ENCODE results near the gene NTRK3.

Gene NTRK3

GRCh38 chr15:88015228-88015860, 241.2 kb downstream of the NTRK3 start:
- H3K4me3 Mint-ChIP-seq = no peak overlapping the region
- no peak for ATAC-seq
- H3K9me3 Mint-ChIP-seq = no peaks in the 10 kb centered on the region

GRCh38 chr15:88014454-88015160, 241.9 kb downstream of the NTRK3 start:
- Mint-ChIP-seq H3K9me3 (no peaks in the 10 kb centered on the region), H3K27me3 (no peaks in the 10 kb centered on the region), H3K4me3 (no peak overlapping the region), H3K27ac (no peak overlapping the region), H3K4me1 (no peaks in the 10 kb centered on the region)
- ATAC-seq (no peak), DNase-seq (no peak)

More at GRCh38 chr15:88015228-88015860, 241.2 kb downstream of the NTRK3 start:
- Mint-ChIP-seq H3K4me1 (no peaks in the 10 kb centered on the region), H3K27ac (peak overlapping the region; percentile 13 to 54), H3K27me3 (no peaks in the 10 kb centered on the region)
- no peak for DNase-seq

- DNase-seq (no peak), ATAC-seq (no peak)
- H3K27ac Mint-ChIP-seq = no peak overlapping the region
- no peaks in the 10 kb centered on the region for H3K27me3 Mint-ChIP-seq
- H3K9me3 Mint-ChIP-seq = no peaks in the 10 kb centered on the region
- no peak overlapping the region for H3K4me3 Mint-ChIP-seq
- H3K4me1 Mint-ChIP-seq = no peaks in the 10 kb centered on the region
Observed at GRCh38 chr15:88013111-88013510, 243.4 kb downstream of the NTRK3 start.

DNA sequence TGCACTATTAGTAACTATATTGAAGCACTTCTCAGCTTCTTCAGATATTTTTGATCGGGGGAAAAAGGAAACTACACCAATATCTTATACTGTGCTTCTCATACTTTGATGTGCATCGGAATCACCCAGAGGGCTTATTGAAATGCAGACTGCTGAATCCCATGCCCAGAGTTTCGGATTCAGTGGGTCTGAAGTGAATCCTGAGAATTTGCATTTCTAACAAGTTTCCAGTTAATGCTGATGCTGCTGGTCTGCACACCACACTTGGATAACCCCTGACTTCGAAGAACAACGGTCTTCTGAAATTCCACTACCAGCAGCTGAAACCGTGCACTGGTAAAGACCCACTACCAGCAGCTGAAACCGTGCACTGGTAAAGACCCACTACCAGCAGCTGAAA, 243.9 kb downstream of the NTRK3 start:
- H3K27ac Mint-ChIP-seq = no peak overlapping the region
- H3K4me3 Mint-ChIP-seq = no peak overlapping the region
- H3K9me3 Mint-ChIP-seq = no peaks in the 10 kb centered on the region
- ATAC-seq = no peak
- H3K4me1 Mint-ChIP-seq = no peaks in the 10 kb centered on the region
- no peak for DNase-seq
- H3K27me3 Mint-ChIP-seq = no peaks in the 10 kb centered on the region

DNA sequence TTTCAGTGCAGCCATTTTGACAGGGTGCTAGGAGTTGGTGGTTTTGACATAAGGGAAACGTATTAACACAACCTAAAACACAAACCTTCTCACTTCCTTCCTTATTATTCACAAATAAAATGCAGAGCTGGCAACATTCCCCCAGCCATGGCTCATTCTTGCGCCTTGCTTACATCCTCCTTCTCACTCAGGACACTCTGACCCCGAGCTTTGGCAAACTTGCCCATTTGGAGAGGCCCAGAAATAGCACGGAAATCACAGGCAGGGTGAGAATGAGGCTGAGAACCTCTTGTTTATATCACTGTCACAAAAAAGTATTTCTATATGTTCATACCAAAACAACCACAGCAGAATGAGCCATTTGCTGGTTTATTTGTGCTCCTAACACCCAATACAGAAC, 244.3 kb downstream of the NTRK3 start:
- peak overlapping the region in 1 of 2 donors; percentile 51 for H3K27ac Mint-ChIP-seq
- no peaks in the 10 kb centered on the region for H3K27me3 Mint-ChIP-seq
- no peaks in the 10 kb centered on the region for H3K4me1 Mint-ChIP-seq
- H3K9me3 Mint-ChIP-seq = no peaks in the 10 kb centered on the region
- ATAC-seq = no peak
- no peak for DNase-seq
- no peak overlapping the region for H3K4me3 Mint-ChIP-seq

DNA sequence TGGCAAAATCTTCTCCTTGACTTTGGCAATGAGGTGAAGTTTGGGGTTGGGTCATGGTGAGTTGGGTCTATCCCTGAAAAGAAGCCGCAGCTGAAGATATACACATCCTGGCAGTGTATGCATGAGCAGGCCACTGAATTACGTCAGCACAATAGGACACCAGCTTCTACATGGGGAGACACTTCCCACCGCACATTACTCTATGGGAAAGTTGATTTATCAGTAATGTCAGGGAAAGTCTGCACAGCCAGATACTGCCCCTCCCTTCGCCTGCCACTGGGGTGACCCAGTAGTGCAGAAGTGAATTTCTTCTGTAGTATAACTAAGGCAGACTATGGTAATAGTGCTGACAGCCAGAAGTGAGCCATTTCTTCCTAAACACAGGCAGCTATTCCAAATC, 245.0 kb downstream of the NTRK3 start:
- no peak overlapping the region for H3K4me3 Mint-ChIP-seq
- H3K9me3 Mint-ChIP-seq = no peaks in the 10 kb centered on the region
- ATAC-seq = no peak
- no peak overlapping the region for H3K27ac Mint-ChIP-seq
- H3K4me1 Mint-ChIP-seq = no peaks in the 10 kb centered on the region
- DNase-seq = no peak
- no peaks in the 10 kb centered on the region for H3K27me3 Mint-ChIP-seq

DNA sequence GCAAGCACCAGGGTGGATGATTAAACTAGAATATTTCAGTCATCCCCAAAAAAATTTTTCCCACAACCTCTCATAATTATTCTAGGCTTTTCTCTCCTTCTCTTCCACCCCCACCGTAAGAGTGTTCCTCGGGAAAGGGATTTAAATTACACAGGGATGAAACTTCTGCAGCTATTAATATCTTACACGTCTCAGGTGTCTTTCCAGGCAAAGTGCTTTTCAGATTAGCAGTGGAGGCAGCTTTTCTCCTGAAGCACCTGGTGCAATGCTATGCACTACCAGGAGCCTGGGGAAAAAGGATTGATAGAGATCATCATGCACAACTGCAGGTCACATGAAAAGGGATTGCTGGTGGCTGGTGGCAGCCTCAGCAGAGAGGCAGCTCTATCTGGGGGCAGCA, 250.4 kb downstream of the NTRK3 start:
- ATAC-seq = no peak
- H3K4me3 Mint-ChIP-seq = no peak overlapping the region
- H3K4me1 Mint-ChIP-seq = no peaks in the 10 kb centered on the region
- H3K27ac Mint-ChIP-seq = no peak overlapping the region
- H3K9me3 Mint-ChIP-seq = no peaks in the 10 kb centered on the region
- H3K27me3 Mint-ChIP-seq = no peaks in the 10 kb centered on the region
- no peak for DNase-seq

GRCh38 chr15:88004399-88004798, 252.1 kb downstream of the NTRK3 start:
- no peaks in the 10 kb centered on the region for H3K4me1 Mint-ChIP-seq

GRCh38 chr15:88003541-88004327, 252.8 kb downstream of the NTRK3 start:
- DNase-seq (no peak), ATAC-seq (no peak)
- H3K27ac Mint-ChIP-seq = no peak overlapping the region
- no peaks in the 10 kb centered on the region for H3K27me3 Mint-ChIP-seq
- no peak overlapping the region for H3K4me3 Mint-ChIP-seq
- no peaks in the 10 kb centered on the region for H3K9me3 Mint-ChIP-seq
- no peaks in the 10 kb centered on the region for H3K4me1 Mint-ChIP-seq

More at GRCh38 chr15:88004399-88004798, 252.1 kb downstream of the NTRK3 start:
- H3K9me3 Mint-ChIP-seq = no peaks in the 10 kb centered on the region
- H3K27ac Mint-ChIP-seq = no peak overlapping the region
- H3K27me3 Mint-ChIP-seq = no peaks in the 10 kb centered on the region
- ATAC-seq (no peak), DNase-seq (no peak)
- H3K4me3 Mint-ChIP-seq = no peak overlapping the region

DNA sequence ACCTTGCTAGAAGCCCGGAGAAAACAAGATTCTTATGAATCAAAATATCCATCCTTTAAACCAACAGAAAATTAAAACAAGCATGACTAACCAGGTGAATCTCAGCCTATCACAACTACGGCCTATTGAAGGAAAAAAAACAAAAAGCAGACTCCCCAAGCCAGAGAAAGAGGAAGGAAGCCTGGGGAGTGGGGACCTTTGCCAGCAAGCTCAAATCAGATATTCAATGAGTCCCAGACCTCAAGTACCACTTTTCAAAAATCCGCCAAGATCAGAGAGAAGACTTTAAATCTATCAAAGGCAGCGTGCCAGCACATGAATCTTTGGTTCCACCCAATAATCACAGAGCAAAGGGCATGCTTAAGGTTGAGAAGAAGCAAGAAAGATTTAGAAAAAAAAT, 253.8 kb downstream of the NTRK3 start:
- Mint-ChIP-seq H3K27me3 (no peaks in the 10 kb centered on the region), H3K4me3 (no peak overlapping the region), H3K27ac (no peak overlapping the region), H3K4me1 (no peaks in the 10 kb centered on the region), H3K9me3 (no peaks in the 10 kb centered on the region)
- DNase-seq (no peak), ATAC-seq (no peak)

DNA sequence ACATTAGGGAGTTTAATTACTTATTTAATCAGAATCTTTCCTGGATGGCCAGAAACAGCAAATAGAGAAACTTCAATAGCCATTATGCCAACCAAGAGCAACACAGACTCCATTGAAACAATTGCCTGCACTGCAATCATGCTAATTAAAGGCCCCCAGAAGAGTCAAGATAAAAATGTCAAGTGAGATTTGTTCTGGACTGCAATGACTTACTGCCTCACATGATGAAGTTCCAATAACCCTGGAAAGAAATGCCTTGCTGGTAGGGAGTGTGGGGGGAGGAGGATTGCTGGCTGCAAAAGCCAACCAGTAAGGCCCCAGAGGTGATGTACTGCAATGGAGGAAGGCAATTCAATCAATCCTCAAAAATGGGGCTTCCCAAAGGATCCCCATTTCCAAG, 257.9 kb downstream of the NTRK3 start:
- ATAC-seq (no peak), DNase-seq (no peak)
- H3K9me3 Mint-ChIP-seq = no peaks in the 10 kb centered on the region
- no peak overlapping the region for H3K4me3 Mint-ChIP-seq
- H3K4me1 Mint-ChIP-seq = no peaks in the 10 kb centered on the region
- no peak overlapping the region for H3K27ac Mint-ChIP-seq
- H3K27me3 Mint-ChIP-seq = no peaks in the 10 kb centered on the region

DNA sequence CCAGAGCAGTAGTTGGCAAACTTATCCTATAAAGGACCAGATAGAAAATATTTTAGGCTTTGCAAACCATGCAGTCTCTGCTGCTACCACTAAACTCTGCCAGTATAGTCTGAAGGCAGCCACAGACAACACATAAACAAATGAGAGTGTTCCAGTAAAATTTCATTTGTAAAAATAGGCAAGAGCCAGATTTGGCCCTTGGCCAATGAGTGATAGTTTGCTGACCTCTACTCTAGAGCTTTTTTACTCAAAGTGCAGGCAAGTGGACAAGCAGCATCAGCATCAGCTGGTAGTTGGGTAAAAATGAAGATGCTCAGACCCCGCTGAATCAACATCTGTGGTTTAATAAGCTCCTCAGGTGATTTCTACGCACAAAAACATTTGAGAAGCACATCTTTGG, 269.8 kb downstream of the NTRK3 start:
- Mint-ChIP-seq H3K27me3 (no peaks in the 10 kb centered on the region), H3K4me1 (no peaks in the 10 kb centered on the region), H3K27ac (no peak overlapping the region), H3K9me3 (no peaks in the 10 kb centered on the region), H3K4me3 (no peak overlapping the region)
- ATAC-seq (no peak), DNase-seq (no peak)

GRCh38 chr15:87985451-87985850, 271.1 kb downstream of the NTRK3 start:
- no peak overlapping the region for H3K4me3 Mint-ChIP-seq
- no peaks in the 10 kb centered on the region for H3K4me1 Mint-ChIP-seq
- H3K27me3 Mint-ChIP-seq = no peaks in the 10 kb centered on the region
- no peak for ATAC-seq
- H3K27ac Mint-ChIP-seq = no peak overlapping the region
- no peaks in the 10 kb centered on the region for H3K9me3 Mint-ChIP-seq
- no peak for DNase-seq

GRCh38 chr15:87981969-87982368, 274.6 kb downstream of the NTRK3 start:
- DNase-seq (no peak), ATAC-seq (no peak)
- H3K27me3 Mint-ChIP-seq = no peaks in the 10 kb centered on the region
- no peak overlapping the region for H3K4me3 Mint-ChIP-seq
- H3K9me3 Mint-ChIP-seq = peaks cover 0 to 8% of the 10 kb centered on the region in 2 donors
- H3K27ac Mint-ChIP-seq = no peak overlapping the region
- H3K4me1 Mint-ChIP-seq = no peaks in the 10 kb centered on the region

DNA sequence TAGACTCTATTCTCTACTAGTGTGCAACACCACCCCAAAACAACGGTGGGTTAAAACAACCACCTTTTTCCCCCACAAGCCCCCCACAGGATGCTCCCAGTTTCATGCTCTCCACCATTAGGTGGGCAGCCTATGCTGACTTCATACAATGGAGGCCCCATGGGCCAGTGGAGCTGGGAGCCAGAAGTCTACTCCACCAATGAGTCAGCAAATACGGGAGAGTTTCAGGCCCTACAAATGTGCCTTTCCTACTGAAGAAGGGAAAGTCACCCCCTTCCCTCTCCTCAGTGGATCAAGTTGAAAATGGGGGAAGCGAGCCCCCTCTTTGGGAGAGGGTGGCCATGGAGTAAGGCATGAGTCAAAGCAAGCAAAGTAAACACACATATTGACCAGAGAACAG, 278.6 kb downstream of the NTRK3 start:
- H3K4me1 Mint-ChIP-seq = no peaks in the 10 kb centered on the region
- H3K9me3 Mint-ChIP-seq = peaks cover 0 to 8% of the 10 kb centered on the region in 2 donors
- no peaks in the 10 kb centered on the region for H3K27me3 Mint-ChIP-seq
- peak overlapping the region; percentile 2 to 49 for H3K27ac Mint-ChIP-seq
- ATAC-seq (no peak), DNase-seq (no peak)
- no peak overlapping the region for H3K4me3 Mint-ChIP-seq

GRCh38 chr15:87976552-87976951, 280.0 kb downstream of the NTRK3 start:
- no peak for ATAC-seq
- no peak for DNase-seq
- Mint-ChIP-seq H3K4me1 (no peaks in the 10 kb centered on the region), H3K27me3 (no peaks in the 10 kb centered on the region), H3K4me3 (no peak overlapping the region), H3K27ac (no peak overlapping the region), H3K9me3 (peaks cover 0 to 8% of the 10 kb centered on the region in 2 donors)

All from stimulated activated naive CD8-positive, alpha-beta T cell treated with anti-CD3 and anti-CD28 coated beads, Interleukin-15, amount 100 ng/mL, for 72 hours (primary cell).